ENCODE results near the gene ATP1B2.

DNA sequence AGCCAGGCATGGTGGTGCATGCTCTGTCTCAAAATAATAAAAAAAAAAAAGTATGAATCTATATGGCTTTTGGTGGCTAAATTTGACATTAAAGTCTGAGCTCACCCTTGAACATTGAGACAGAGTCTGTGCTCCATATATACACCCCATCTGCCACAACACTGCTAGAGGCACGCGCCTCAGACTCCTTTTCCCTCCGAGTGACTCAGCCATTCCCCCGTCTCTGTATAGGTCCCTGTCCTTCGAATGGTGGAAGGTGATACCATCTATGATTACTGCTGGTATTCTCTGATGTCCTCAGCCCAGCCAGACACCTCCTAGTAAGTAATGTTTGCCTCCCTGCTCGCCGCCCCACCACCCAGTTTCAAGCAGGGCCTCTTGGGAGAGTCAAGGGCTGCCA, 49.8 kb downstream of the ATP1B2 start:
- TF ChIP-seq ZBTB8A (IDR thresholded peaks at IDR 0.05; ENCODE audit: partially characterized antibody) (no peak), ARNT (IDR thresholded peaks at IDR 0.05) (no peak), SIRT6 (IDR thresholded peaks at IDR 0.05; ENCODE audit: low read depth, low read length) (no peak), ZNF133 (CRISPR knock-in tag; IDR thresholded peaks at IDR 0.05) (no peak), RB1 (IDR thresholded peaks at IDR 0.05; ENCODE audit: low read depth) (no peak), SIN3A (IDR thresholded peaks at IDR 0.05; ENCODE audit: borderline replicate concordance in 2 of 2, control insufficient read depth in 1 of 2, low read depth in 2 of 2, low read length in 2 of 2) (no peak), KAT7 (CRISPR knock-in tag; IDR thresholded peaks at IDR 0.05; ENCODE audit: borderline replicate concordance) (no peak), YY1 (IDR thresholded peaks at IDR 0.05; ENCODE audit: borderline replicate concordance in 1 of 3, control insufficient read depth in 1 of 3, extremely low read depth in 1 of 3, insufficient read depth in 3 of 3, insufficient read length in 1 of 3, insufficient replicate concordance in 2 of 3, low read depth in 1 of 3, low read length in 2 of 3) (no peak), BDP1 (IDR thresholded peaks at IDR 0.05; ENCODE audit: insufficient read depth, insufficient read length) (no peak), MAX (CRISPR knock-in tag; IDR thresholded peaks at IDR 0.05) (no peak), ZNF12 (CRISPR knock-in tag; IDR thresholded peaks at IDR 0.05) (no peak), ELF4 (CRISPR knock-in tag; IDR thresholded peaks at IDR 0.05) (no peak), POLR2AphosphoS5 (IDR thresholded peaks at IDR 0.05; ENCODE audit: control insufficient read depth, insufficient read depth, low read depth, low read length) (no peak)
